ENCODE results near the gene RSPH4A. TPM values are rescaled to one million over a fixed set of nuclear protein-coding genes. Genes with fewer than 3 reads are reported as not detected.
"Not testable (repeated sequence)": the region's sequence is repeated elsewhere in the genome, so short reads cannot be mapped to it uniquely, and the experiment has no call there.

Gene RSPH4A
- total RNA-seq, 1 donor from 2014 or later = 0.26 TPM

DNA sequence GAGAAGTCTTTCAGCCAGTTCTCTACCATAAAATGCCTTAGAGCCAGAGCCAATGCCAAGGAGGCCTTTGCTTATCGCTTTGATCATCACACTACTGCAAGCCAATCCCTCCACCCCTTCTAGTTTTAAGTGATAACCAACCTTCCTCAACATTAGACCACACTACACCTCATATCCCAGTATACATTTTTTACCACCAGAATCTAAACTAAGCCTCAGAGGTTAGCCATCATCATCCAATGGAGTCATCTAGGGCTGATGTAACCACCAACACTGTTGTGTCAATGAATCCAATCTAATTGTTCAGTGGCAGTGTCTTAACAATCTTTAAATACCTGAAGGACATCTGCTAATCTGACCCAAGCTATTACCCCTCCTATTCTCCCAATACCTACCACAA, 45.9 kb downstream of the RSPH4A start:
- no peak for DNase-seq (ENCODE audit: low read depth)
- Histone ChIP-seq H3K27me3 (ENCODE audit: control insufficient read depth, insufficient read depth, low read length) (no peaks in the 10 kb centered on the region), H3K4me3 (ENCODE audit: low read depth, low read length) (no peak overlapping the region), H3K36me3 (ENCODE audit: control insufficient read depth, insufficient read depth, low read length) (no peaks in the 10 kb centered on the region)
- no peak for FAIRE-seq
- TF ChIP-seq, protein P1, sequence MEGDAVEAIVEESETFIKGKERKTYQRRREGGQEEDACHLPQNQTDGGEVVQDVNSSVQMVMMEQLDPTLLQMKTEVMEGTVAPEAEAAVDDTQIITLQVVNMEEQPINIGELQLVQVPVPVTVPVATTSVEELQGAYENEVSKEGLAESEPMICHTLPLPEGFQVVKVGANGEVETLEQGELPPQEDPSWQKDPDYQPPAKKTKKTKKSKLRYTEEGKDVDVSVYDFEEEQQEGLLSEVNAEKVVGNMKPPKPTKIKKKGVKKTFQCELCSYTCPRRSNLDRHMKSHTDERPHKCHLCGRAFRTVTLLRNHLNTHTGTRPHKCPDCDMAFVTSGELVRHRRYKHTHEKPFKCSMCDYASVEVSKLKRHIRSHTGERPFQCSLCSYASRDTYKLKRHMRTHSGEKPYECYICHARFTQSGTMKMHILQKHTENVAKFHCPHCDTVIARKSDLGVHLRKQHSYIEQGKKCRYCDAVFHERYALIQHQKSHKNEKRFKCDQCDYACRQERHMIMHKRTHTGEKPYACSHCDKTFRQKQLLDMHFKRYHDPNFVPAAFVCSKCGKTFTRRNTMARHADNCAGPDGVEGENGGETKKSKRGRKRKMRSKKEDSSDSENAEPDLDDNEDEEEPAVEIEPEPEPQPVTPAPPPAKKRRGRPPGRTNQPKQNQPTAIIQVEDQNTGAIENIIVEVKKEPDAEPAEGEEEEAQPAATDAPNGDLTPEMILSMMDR (IDR thresholded peaks at IDR 0.05; ENCODE audit: insufficient read depth, low read length, severe bottlenecking) = no peak

DNA sequence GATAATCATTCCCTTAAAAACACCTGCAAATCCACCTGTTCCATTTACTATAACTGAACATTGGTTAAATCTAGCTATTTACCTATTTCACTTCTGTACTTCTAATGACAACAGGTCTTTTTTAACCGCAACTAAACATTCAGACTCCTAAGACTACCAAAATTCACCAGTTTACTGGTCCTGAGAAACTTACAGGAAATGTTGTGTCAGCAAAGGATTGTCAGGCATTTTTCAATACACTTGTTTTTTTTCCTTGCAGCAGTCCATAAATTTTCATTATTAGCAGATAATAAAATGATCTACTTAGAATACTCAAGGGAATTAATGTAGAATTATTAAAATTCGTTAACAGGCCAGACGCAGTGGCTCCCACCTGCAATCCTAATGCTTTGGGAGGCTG, 47.0 kb downstream of the RSPH4A start:
- no peak overlapping the region for H3K4me3 ChIP-seq (ENCODE audit: low read depth, low read length)
- TF ChIP-seq, protein P1 (IDR thresholded peaks at IDR 0.05; ENCODE audit: insufficient read depth, low read length, severe bottlenecking) = no peak
- FAIRE-seq (no peak), DNase-seq (ENCODE audit: low read depth) (no peak)
- no peaks in the 10 kb centered on the region for H3K27me3 ChIP-seq (ENCODE audit: control insufficient read depth, insufficient read depth, low read length)
- no peaks in the 10 kb centered on the region for H3K36me3 ChIP-seq (ENCODE audit: control insufficient read depth, insufficient read depth, low read length)

DNA sequence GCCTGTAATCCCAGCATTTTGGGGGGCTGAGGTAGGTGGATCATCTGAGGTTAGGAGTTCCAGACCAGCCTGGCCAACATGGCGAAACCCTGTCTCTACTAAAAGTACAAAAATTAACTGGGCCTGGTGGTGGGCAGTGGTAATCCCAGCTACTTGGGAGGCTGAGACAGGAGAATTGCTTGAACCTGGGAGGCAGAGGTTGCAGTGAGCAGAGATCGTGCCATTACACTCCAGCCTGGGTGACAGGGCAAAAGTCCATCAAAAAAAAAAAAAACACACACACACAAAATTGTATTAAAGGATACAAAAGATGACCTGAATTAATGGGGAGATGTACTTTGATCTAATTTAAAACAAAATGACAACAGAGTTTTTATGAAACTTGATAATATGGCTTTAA, 47.9 kb downstream of the RSPH4A start:
- H3K27me3 ChIP-seq (ENCODE audit: control insufficient read depth, insufficient read depth, low read length); DNase-seq (ENCODE audit: low read depth); H3K4me3 ChIP-seq (ENCODE audit: low read depth, low read length); H3K36me3 ChIP-seq (ENCODE audit: control insufficient read depth, insufficient read depth, low read length); FAIRE-seq: not testable (repeated sequence)

DNA sequence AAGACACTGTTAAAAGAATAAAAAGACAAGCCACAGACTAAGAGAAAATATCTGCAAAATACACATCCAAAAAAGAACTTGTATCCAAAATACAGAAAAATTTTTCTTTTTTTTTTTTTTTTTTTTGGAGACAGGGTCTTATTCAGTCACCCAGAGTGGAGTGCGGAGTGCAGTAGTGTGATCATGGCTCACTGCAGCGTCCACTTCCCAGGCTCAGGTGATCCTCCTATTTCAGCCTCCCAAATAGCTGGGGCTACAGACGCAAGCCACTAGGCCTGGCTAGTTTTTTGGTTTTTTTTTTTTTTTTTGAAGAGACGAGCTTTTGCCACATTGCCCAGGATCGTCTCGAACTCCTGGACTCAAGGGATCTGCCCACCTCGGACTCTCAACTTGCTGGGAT, 49.2 kb downstream of the RSPH4A start:
- H3K36me3 ChIP-seq (ENCODE audit: control insufficient read depth, insufficient read depth, low read length) = no peaks in the 10 kb centered on the region
- no peaks in the 10 kb centered on the region for H3K27me3 ChIP-seq (ENCODE audit: control insufficient read depth, insufficient read depth, low read length)
- TF ChIP-seq, protein P1 (IDR thresholded peaks at IDR 0.05; ENCODE audit: insufficient read depth, low read length, severe bottlenecking) = no peak
- DNase-seq (ENCODE audit: low read depth) = no peak
- no peak overlapping the region for H3K4me3 ChIP-seq (ENCODE audit: low read depth, low read length)
- FAIRE-seq = no peak

DNA sequence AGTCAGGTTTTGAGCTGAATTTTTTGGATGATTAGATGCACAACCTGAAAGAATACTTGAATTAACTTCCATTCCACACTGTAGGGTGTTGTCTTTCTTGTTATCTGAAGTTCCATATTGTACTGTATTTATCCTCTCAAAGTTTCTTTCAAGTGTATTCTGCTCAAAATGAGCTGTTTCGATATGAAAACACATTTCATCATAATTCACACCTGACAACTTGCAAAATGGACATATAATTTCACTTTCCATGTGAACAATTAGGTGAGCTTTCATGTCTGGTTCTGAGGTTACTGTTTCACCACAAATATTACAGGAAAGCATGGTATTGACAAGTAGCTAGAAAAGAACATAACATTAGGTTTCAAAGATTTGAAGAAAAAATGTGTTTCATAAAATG, 50.6 kb downstream of the RSPH4A start:
- FAIRE-seq = no peak
- TF ChIP-seq, protein P1 (IDR thresholded peaks at IDR 0.05; ENCODE audit: insufficient read depth, low read length, severe bottlenecking) = no peak

DNA sequence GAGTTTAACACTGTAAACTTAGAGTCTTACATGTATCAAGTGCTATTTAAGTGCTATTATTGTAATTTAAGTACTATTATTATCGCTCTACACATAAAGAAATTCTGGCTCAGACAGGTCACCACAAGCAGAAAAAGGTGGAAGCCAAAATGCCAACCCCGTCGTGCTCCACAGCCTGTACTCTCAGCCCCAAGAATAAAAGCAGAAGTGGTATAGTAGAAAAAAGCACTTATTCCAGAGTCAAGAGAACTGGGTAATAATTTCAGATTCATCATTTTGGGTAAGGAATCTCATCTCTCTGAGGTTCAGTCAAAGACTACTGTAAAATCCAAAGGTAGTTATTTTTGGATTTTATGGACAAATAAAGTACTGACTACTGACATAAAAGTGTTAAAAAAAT, 51.3 kb downstream of the RSPH4A start:
- FAIRE-seq = no peak
- H3K27me3 ChIP-seq (ENCODE audit: control insufficient read depth, insufficient read depth, low read length) = no peaks in the 10 kb centered on the region

More for the DNA sequence above, 50.6 kb downstream of the RSPH4A start:
- no peak for DNase-seq (ENCODE audit: low read depth)
- no peaks in the 10 kb centered on the region for H3K36me3 ChIP-seq (ENCODE audit: control insufficient read depth, insufficient read depth, low read length)
- H3K27me3 ChIP-seq (ENCODE audit: control insufficient read depth, insufficient read depth, low read length) = no peaks in the 10 kb centered on the region
- no peak overlapping the region for H3K4me3 ChIP-seq (ENCODE audit: low read depth, low read length)

More for the DNA sequence above, 51.3 kb downstream of the RSPH4A start:
- TF ChIP-seq, protein P1 (IDR thresholded peaks at IDR 0.05; ENCODE audit: insufficient read depth, low read length, severe bottlenecking) = no peak
- no peak for DNase-seq (ENCODE audit: low read depth)
- no peaks in the 10 kb centered on the region for H3K36me3 ChIP-seq (ENCODE audit: control insufficient read depth, insufficient read depth, low read length)
- H3K4me3 ChIP-seq (ENCODE audit: low read depth, low read length) = peak overlapping the region; percentile 82

Measured in bronchial epithelial cell (primary cell).